Neural crest cell (in vitro differentiated cells): Measurements from ENCODE around the gene KRTAP4-5. TPM values are rescaled to one million over a fixed set of nuclear protein-coding genes. Genes with fewer than 3 reads are reported as not detected.
"Not testable (repeated sequence)": the region's sequence is repeated elsewhere in the genome, so short reads cannot be mapped to it uniquely, and the experiment has no call there.

Source experiments
- DNase-seq: peaks from one replicate; pipeline ENCODE4 v3.0.0; 2021; ENCODE audit warnings: low read depth, mixed read lengths, low spot score
- H3K27ac Mint-ChIP-seq: one replicate; pipeline ENCODE4 v1.8.0; 2021; ENCODE audit warnings: mild to moderate bottlenecking, mixed read lengths; ENCODE audit not compliant: unreplicated experiment
- H3K27me3 Mint-ChIP-seq: 2 replicates; pipeline ENCODE4 v1.8.0; 2021; ENCODE audit warnings: low read depth, mild to moderate bottlenecking, mixed read lengths
- H3K36me3 Mint-ChIP-seq: 2 replicates; pipeline ENCODE4 v1.8.0; 2021; ENCODE audit warnings: low read depth, mild to moderate bottlenecking, mixed read lengths
- H3K4me1 Mint-ChIP-seq: 2 replicates; pipeline ENCODE4 v1.8.0; 2021; ENCODE audit warnings: mixed read lengths
- H3K4me3 Mint-ChIP-seq: one replicate; pipeline ENCODE4 v1.8.0; 2021; ENCODE audit warnings: mild to moderate bottlenecking, mixed read lengths
- H3K9me3 Mint-ChIP-seq: 2 replicates; pipeline ENCODE4 v1.8.0; 2021; ENCODE audit warnings: mixed read lengths
- total RNA-seq: library from RNA; stranded (reverse); gene quantifications from 2 replicates; pipeline ENCODE4 v1.2.1, GENCODE V29; 2021
- TF ChIP-seq, protein P1 (sequence below): fragments of 200-600 bp; sonication (generic); conservative IDR thresholded peaks from 2 replicates; pipeline ENCODE4 v1.5.0; 2021; ENCODE audit warnings: antibody characterized with exemption, mild to moderate bottlenecking

KRTAP4-5 gene
- total RNA-seq, 1 donor from 2014 or later, result not detected

DNA sequence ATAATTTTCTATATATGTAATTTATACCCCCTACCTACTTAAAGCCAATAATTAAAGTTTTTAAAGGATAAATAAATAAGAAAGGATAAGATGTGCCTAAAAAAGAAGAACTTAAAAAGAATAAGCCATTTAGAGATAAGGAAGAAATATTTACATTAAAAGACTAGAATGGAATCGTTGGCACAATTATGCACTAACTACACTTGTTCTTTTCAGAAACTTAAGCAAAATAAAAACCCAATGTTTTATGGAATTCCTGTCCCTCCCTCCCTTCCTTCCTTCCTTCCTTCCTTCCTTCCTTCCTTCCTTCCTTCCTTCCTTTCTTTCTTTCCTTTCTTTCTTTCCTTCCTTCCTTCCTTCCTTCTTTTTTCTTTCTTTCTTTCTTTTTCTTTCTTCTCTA lies 4.8 kb downstream of the KRTAP4-5 start:
- peaks cover 10% of the 10 kb centered on the region for H3K36me3 Mint-ChIP-seq
- H3K27ac Mint-ChIP-seq, result no peak overlapping the region
- H3K4me1 Mint-ChIP-seq, result no peaks in the 10 kb centered on the region
- no peak for DNase-seq
- H3K4me3 Mint-ChIP-seq, result no peak overlapping the region
- TF ChIP-seq, protein P1, sequence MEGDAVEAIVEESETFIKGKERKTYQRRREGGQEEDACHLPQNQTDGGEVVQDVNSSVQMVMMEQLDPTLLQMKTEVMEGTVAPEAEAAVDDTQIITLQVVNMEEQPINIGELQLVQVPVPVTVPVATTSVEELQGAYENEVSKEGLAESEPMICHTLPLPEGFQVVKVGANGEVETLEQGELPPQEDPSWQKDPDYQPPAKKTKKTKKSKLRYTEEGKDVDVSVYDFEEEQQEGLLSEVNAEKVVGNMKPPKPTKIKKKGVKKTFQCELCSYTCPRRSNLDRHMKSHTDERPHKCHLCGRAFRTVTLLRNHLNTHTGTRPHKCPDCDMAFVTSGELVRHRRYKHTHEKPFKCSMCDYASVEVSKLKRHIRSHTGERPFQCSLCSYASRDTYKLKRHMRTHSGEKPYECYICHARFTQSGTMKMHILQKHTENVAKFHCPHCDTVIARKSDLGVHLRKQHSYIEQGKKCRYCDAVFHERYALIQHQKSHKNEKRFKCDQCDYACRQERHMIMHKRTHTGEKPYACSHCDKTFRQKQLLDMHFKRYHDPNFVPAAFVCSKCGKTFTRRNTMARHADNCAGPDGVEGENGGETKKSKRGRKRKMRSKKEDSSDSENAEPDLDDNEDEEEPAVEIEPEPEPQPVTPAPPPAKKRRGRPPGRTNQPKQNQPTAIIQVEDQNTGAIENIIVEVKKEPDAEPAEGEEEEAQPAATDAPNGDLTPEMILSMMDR, result no peak
- peaks cover 17% of the 10 kb centered on the region for H3K27me3 Mint-ChIP-seq
- H3K9me3 Mint-ChIP-seq, result peaks cover 18% of the 10 kb centered on the region

GRCh38 chr17:41141361-41141760 lies 8.3 kb downstream of the KRTAP4-5 start:
- Mint-ChIP-seq H3K4me1 (no peaks in the 10 kb centered on the region), H3K36me3 (peaks cover 16% of the 10 kb centered on the region), H3K27ac (no peak overlapping the region), H3K27me3 (peaks cover 5% of the 10 kb centered on the region), H3K4me3 (no peak overlapping the region), H3K9me3 (peaks cover 30% of the 10 kb centered on the region)
- TF ChIP-seq, protein P1, result no peak
- no peak for DNase-seq

- H3K9me3 Mint-ChIP-seq, result peaks cover 30% of the 10 kb centered on the region
- TF ChIP-seq, protein P1, result no peak
- no peak within 1 kb of the TSS for H3K27ac Mint-ChIP-seq
Measured at GRCh38 chr17:41140360-41141131, 9.1 kb downstream of the KRTAP4-5 start, which contains the start of gene KRTAP4-6. KRTAP4-6 (minus strand) TSS chr17:41140544; CDS start chr17:41140487, 57 bp downstream.

DNA sequence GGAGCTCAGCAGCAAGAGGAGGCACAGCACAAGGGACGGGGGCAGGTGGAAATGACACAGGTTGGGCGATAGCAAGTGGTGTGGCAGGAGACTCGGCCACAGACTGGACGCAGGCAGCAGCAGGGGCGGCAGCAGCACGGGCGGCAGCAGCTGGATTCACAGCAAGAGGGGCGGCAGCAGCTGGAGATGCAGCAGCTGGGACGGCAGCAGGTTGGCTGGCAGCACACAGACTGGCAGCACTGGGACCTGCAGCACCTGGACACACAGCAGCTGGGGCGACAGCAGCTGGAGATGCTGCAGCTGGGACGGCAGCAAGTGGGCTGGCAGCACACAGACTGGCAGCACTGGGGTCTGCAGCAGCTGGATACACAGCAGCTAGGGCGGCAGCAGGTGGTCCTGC lies 9.8 kb downstream of the KRTAP4-5 start:
- DNase-seq, H3K4me3 Mint-ChIP-seq, H3K27me3 Mint-ChIP-seq, H3K4me1 Mint-ChIP-seq, H3K27ac Mint-ChIP-seq: not testable (repeated sequence)
- Mint-ChIP-seq H3K9me3 (peaks cover 30% of the 10 kb centered on the region), H3K36me3 (peaks cover 16% of the 10 kb centered on the region)

More at GRCh38 chr17:41140360-41141131, 9.1 kb downstream of the KRTAP4-5 start, which contains the start of gene KRTAP4-6:
- Mint-ChIP-seq H3K27me3 (peaks cover 5% of the 10 kb centered on the region), H3K4me3 (no peak within 1 kb of the TSS), H3K36me3 (peaks cover 16% of the 10 kb centered on the region), H3K4me1 (no peaks in the 10 kb centered on the region)
- no peak for DNase-seq

DNA sequence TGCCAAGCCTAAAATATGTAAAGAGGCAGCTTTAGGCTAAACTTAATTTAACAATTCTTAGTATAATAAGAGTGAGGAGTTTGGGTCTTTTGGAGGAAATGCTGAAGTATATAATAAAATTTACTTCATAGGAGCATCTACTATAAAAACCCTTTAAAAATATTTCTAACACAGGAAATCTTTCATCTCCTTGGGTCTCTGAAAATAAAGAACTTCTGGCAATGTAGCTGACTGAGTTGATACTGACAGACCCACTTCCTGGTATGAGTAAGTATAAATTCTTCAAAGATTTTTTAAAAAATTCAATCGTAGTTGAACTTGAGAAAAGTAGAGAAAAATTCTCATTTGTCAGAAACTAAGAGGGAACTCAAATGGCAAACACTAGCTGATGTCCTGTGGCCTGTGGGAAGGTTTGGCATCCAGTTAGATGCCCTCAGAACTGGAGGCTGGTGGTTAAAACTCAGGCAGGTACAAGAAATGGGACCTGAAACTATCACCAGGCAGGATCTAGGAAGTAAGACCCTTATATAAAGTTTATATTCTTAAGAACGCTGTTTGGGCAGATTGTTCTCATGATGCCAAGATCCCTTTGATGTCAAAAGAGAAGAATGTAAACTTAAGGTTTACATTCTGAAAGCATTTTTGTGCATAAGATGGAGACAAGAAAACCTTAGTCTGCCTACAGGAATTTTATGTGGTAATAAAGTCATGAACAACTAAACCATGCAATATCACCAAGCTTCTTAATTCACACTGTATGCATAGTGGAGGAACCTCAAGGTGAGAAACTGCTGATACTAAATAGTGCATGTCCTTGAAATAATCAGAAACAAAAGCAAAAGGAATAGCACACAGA lies 15.5 kb downstream of the KRTAP4-5 start:
- Mint-ChIP-seq H3K9me3 (peaks cover 10% of the 10 kb centered on the region), H3K27me3 (peaks cover 20% of the 10 kb centered on the region), H3K36me3 (peaks cover 2% of the 10 kb centered on the region), H3K4me1 (no peaks in the 10 kb centered on the region), H3K27ac (no peak overlapping the region), H3K4me3 (no peak overlapping the region)
- TF ChIP-seq, protein P1, result no peak
- no peak for DNase-seq
